ENCODE data around the gene MYDGF.

- TF ChIP-seq CTCF (IDR thresholded peaks at IDR 0.05) (no peak), POLR2A (IDR thresholded peaks at IDR 0.05) (no peak)
Measured at GRCh38 chr19:4654437-4655361, 15.4 kb downstream of the MYDGF start.
